Measurements from ENCODE around the gene G3BP2.
A peak's percentile ranks its signal among the peaks of the same experiment; 100 is the strongest.
"Not testable (repeated sequence)": the region's sequence is repeated elsewhere in the genome, so short reads cannot be mapped to it uniquely, and the experiment has no call there.

Gene G3BP2

GRCh38 chr4:75673027-75673958 is at the start of gene G3BP2:
G3BP2 (minus strand) TSS chr4:75673411; CDS start chr4:75662025, 11,386 bp downstream.
- peak; percentile 98 to 99 for DNase-seq

DNA sequence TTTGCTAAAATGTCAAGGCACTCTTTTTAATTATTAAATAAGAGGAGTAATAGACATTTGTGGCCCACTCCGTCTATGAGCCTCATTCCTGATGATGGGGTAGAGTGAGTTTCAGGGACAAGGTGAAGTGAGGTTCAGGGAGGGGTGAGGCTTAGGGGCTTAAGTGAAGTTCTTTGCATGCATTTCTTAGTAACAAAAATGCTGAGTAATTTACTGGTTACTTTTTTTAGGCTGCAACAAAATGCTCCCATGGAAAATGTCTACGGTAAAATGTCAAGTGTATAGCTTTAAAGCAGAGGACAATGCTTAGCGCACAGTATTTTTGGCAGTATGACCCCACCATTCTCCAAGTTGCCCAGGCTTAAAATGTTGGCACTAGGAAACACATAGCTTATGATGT is 49.2 kb upstream of the G3BP2 start:
- DNase-seq: no peak

DNA sequence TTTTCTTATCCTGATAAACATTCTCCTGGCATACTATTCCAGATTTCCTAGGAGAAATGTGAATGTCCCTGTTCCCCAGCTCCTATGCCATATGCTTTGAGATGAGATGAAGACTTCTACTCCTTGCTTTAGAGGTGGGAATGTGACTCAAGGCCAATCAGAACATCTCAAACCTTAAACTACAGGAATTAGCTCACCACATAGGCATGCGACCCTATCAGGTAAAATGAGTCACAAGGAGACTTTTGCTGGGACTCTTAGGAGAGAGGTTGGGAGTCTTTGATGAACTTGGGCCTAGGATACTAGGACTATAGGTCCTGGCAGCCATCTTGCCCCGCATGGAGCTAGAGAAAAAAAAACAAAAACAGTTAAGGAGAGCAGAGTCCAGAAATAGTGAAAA is 45.3 kb upstream of the G3BP2 start:
- no peak for DNase-seq

DNA sequence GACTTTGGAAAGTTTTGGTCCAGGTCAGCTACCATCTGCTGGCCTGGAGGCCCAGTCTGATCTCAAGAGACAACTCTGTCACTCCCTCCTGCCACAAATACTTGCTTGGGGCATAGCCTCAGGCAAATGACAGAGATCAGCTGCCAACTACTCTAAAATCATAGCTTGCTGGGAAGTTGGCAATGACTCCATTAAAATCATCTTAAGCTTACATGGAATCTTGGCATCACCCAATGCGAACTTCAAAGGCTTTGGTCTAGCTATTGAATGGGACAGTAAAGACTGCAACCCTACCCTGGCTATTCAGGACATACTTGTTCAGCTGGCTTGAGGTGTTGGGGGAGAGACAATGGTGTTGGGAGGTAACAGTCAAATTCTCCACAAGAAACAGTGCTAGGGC is 44.2 kb upstream of the G3BP2 start:
- no peak for DNase-seq

DNA sequence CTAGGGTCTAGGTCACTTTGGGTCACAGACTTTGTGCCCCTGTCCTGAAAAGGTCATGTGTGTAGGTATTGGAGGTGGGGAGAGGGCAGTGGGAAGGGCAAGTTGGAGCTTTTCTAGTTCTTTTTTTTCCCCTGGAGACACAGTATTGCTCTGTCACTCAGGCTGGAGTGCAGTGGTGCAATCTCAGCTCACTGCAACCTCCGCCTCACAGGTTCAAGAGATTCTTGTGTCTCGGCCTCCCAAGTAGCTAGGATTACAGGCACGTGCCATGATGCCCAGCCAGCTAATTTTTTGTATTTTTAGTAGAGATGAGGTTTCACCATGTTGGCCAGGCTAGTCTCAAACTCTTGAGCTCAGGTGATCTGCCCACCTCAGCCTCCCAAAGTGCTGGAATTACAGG is 42.8 kb upstream of the G3BP2 start:
- not testable (repeated sequence) for DNase-seq

DNA sequence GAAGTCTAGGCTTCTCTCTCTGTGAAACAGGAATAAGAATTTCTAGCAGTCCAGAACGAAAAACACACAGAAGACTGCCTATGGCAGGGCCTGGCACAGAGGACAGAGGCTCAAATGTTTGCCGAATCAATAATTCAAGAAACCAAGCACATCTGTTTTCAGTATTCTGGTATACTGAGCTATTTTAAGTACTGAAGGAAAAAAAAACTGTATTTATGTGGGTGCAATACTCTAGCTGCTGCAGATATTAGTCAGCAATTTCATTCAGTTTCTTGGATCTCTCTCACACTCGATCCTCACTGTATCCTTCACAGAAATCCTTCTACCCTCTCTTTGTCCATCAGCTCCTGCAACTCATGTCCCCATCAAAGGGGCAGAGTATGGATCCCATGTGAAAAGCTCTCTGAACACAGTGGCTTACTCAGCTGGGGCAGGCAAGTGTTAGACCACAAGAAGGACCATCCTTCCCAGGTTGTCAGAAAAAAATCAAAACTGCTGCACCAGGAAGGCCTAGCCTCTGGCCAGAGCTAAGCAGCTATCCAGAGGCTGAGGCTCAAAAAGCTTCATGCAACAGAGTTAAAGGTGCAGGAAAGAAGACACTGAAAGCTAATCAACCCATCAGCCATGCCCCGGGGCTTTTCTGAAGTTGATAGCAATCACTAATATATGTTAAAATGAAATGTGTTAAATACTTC is 42.0 kb upstream of the G3BP2 start:
- DNase-seq: no peak

- no peak for DNase-seq
Measured at GRCh38 chr4:75714704-75715103, 41.5 kb upstream of the G3BP2 start.

DNA sequence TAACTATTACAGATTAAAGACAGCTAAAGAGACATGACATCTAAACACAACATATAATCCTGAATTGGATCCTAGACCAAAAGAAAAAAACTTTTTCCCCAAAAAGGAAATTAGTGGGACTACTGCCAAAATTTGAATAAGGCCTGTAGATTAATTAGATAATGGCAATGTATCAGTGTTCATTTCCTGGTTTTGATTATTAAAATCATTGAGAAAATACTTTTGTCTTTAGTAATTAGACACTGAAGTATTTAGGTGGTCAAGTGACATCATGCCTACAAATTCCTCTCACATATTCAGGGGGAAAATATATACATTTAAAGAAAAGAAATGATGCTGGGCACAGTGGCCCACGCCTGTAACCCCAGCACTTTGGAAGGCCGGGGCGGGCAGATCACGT is 40.8 kb upstream of the G3BP2 start:
- DNase-seq: no peak

- DNase-seq: no peak
Measured at GRCh38 chr4:75710246-75710645, 37.0 kb upstream of the G3BP2 start.

DNA sequence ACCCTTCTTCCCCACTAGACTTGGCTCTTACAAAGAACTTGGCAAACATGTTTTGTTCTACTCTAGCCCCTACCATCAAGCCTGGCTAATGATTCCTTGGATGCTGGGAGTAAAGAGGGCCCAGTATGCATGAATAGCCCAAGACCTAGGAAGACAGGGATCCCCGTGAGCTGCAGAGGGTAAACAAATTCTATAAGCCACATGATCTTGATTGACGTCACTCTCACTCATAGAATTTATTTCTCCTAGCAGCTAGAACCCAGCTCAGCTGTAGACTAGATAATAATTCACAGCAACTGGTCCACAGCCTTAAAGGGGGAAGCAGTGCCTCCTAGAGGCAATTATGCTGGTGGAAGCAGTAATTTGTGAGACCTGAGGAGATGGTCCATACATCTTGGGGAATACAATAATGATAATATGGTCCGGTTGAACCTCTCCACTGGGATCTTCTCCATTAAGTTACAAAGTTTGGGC is 35.0 kb upstream of the G3BP2 start:
- DNase-seq: no peak

DNA sequence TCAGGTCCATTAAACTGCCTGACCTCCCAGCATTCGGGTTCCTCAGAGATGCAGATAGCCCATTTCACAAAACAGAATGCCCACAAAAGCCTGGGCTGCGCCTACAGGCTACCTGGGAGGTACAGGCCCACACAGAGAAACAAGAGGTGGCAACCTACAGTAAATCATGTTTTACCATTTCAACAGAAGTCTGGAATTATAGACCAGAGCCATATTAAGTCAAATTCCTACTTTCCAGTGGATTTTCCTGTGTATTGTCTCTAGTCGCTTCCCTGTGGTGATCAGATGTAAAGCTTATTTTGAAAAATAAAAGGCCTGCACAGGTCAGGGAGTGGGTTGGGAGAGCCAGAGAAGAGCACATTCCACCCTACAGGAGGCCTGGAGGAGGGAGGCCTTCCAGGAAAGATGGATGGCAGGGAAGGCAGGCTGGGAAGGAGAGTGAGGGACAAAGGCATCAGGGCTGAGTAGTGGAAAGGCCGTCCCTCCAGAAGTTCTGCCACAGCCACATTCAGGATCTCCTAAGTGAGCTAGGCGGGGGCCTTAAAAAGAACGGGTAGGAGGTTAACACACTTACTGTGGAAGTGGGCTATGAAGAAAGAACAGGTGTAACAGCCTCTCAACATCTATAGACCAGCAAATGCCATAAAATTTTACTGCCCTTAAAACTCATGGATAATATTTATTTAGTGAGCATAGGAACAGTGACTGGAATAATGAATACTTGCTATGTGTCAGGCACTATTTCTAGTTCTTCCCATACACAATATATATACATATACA is 32.2 kb upstream of the G3BP2 start:
- no peak for DNase-seq

- DNase-seq: no peak
Measured at GRCh38 chr4:75702919-75703411, 29.8 kb upstream of the G3BP2 start.

DNA sequence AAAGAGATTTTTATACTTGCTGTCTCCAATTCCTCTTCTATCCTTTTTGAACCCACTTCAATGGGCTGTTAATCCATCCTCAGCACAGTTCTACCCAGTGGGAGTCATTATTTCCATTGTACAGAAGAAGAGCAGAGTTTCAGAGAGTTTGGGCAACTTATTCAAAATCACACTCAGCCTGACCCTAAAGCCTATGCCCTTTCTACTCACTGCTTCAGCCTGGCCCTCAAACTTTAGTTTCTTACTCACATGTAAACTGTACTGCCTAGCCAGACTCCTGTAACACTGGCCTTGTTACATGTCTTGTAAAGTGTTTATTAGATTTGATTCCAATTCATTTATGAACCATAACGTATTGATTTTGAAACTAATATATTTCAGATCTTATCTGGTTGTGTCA is 26.1 kb upstream of the G3BP2 start:
- DNase-seq: no peak

GRCh38 chr4:75698963-75699228 is 25.7 kb upstream of the G3BP2 start:
- DNase-seq: no peak

DNA sequence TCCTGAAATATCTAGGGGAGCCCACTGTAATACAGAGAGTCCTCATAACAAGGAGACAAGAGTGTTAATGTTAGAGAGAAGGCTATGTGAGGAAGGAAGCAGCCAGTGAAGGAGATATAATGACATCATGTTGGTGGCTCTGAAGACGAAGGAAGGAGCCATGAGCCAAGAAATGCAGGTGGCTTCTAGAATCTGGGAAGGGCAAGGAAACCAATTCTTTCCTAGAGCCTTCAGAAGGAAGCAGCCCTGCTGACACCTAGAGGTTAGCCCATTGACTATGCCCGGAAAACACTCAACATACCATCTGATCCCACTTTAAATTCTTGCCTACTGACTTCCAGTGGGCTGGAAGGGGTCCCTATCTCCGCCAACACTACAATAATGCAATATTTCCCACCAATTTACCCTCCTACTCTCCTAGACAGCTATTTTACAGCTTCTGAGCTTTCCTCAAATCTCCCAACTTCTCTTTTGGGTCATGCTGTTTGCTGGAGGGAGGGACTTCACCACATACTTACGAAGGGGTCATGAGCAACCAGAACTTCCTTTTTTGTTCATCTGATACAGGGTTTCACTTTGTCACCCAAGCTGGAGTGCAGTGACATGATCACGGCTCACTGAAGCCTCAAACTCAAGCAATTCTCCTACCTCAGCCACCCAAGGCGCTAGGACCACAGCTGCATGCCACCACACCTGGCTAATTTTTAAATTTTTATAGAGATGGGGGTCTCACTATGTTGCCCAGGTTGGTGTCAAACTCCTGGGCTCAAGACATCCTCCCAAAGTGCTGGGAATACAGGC is 25.2 kb upstream of the G3BP2 start:
- DNase-seq: no peak

DNA sequence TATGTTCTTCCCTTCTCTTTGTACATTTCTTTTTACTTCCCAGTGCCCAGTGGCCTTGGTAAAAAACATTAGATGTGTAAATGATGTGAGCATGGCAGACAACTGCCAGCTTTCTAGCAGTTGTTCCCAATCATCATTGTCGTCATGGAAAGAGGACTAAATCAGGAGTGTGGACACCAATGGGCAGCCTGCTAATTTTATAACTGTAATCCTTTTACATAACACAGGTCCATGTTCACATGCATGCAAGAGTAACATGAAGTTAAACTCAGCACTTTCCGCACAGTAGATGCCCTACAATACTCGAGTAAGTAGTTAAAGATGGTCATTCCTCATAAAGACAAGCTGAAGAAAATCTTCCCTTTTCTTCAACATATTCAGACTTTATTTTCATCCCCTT is 23.4 kb upstream of the G3BP2 start:
- DNase-seq: no peak

GRCh38 chr4:75696071-75696470 is 22.9 kb upstream of the G3BP2 start:
- no peak for DNase-seq

GRCh38 chr4:75692066-75692465 is 18.9 kb upstream of the G3BP2 start:
- DNase-seq: not testable (repeated sequence)

DNA sequence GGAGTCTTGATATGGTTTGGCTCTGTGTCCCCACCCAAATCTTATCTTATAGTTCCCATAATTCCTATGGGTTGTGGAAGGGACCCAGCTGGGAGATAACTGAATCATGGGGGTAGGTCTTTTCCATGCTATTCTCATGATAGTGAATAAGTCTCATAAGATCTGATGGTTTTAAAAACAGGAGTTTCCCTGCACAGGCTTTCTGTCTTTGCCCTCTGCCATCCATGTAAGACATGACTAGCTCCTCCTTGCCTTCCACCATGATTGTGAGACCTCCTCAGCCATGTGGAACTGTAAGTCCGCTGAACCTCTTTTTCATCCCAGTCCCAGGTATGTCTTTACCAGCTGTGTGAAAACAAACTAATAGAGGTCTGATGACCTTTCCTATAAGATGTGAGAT is 13.9 kb upstream of the G3BP2 start:
- DNase-seq: not testable (repeated sequence)

DNA sequence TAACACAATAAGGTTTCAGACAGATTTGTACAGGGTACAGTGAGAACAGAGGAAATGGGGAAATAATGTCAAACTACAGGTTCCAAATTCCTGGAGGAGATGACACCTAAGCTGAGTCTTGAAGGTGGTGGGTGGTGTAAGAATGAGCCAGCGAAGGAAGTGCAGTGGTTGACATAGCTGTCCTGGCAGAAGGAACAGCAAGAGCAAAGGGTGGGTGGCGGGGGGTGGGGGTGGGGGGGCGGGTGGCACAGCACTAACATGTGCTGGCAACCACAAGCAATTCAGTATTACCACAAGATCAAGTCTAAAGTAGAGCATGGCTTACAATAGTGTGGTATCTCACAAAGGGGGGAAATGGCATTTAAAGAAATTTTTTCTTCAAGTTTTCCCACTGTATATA is 13.1 kb upstream of the G3BP2 start:
- no peak for DNase-seq

- DNase-seq: no peak
Measured at GRCh38 chr4:75685546-75686189, 12.5 kb upstream of the G3BP2 start.

All from SHP77 (cell line).